ENCODE results near the gene RBPMS2.

GRCh38 chr15:64763462-64763861 lies 11.9 kb downstream of the RBPMS2 start:
- no peak for TF ChIP-seq CTCF (IDR thresholded peaks at IDR 0.05)
- no peak for TF ChIP-seq JUNB (IDR thresholded peaks at IDR 0.05)
- no peak for TF ChIP-seq EP300 (IDR thresholded peaks at IDR 0.05)
- no peak for TF ChIP-seq POLR2A (IDR thresholded peaks at IDR 0.05; ENCODE audit: low read length)
- no peak for TF ChIP-seq USF2 (IDR thresholded peaks at IDR 0.05)
- no peak for TF ChIP-seq NFE2L2 (conservative IDR thresholded peaks at IDR 0.05; ENCODE audit: low read length)
